GM19463 (cell line): ENCODE data around the gene MCM5.
"Not testable (repeated sequence)": the region's sequence is repeated elsewhere in the genome, so short reads cannot be mapped to it uniquely, and the experiment has no call there.

ENCODE experiments used
- ATAC-seq: cut with Tn5 transposase; IDR thresholded peaks from one replicate; pipeline ENCODE4 v1.9.1; 2021; ENCODE audit warnings: mild to moderate bottlenecking, moderate library complexity; ENCODE audit not compliant: unreplicated experiment

Gene MCM5

GRCh38 chr22:35467681-35468434, 67.9 kb downstream of the MCM5 start:
- ATAC-seq, result no peak

DNA sequence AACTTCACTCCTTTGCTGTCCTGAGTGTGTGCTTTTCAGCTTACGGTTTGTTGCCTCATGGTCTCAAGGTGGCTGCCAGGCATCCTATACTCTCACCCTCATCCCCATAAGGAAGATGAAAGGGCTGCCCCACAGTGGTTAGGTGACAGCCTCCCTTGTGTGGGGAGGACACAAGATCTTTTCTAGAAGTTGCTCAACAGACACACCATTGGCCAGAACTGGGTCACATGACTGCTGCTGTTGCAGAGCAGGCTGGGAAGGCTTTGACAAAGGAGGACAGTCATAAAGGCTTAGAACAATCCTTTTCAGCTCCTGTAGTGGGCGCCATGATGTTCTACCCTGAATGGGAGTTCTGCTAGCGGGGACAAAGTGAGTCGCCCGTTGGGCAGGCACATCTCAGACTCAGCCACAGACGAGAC, 71.0 kb downstream of the MCM5 start:
- ATAC-seq, result no peak

DNA sequence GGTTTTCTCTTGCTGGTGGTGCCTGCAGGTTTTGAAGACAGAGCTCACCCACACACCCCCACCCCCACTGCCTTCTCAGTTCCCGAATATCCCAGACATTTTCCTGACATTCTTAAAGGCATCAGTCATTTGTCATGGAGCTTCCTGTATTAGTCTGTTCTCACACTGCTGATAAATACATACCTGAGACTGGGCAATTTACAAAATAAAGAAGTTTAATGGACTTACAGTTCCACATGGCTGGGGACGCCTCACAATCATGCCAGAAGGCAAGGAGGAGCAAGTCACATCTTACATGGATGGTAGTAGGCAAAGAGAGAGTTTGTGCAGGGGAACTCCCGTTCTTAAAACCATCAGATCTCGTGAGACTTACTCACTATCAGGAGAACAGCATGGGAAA, 71.6 kb downstream of the MCM5 start:
- not testable (repeated sequence) for ATAC-seq

GRCh38 chr22:35472488-35472887, 72.5 kb downstream of the MCM5 start:
- ATAC-seq, result no peak

GRCh38 chr22:35473971-35474370, 74.0 kb downstream of the MCM5 start:
- no peak for ATAC-seq
